C4-2B (cell line): Measurements from ENCODE around the gene FUBP3.

Experiments used
- H3K27ac ChIP-seq: fragments of 450-650 bp; 2 replicates; pipeline ENCODE4 v1.5.1; 2017
- ZFX ChIP-seq: fragments of 450-650 bp; IDR thresholded peaks from 2 replicates; pipeline ENCODE4 v1.6.1; 2017
- TF ChIP-seq, protein P1 (sequence below): fragments of 450-650 bp; conservative IDR thresholded peaks from 2 replicates; pipeline ENCODE4 v1.5.1; 2017; ENCODE audit warnings: mild to moderate bottlenecking

Gene FUBP3

DNA sequence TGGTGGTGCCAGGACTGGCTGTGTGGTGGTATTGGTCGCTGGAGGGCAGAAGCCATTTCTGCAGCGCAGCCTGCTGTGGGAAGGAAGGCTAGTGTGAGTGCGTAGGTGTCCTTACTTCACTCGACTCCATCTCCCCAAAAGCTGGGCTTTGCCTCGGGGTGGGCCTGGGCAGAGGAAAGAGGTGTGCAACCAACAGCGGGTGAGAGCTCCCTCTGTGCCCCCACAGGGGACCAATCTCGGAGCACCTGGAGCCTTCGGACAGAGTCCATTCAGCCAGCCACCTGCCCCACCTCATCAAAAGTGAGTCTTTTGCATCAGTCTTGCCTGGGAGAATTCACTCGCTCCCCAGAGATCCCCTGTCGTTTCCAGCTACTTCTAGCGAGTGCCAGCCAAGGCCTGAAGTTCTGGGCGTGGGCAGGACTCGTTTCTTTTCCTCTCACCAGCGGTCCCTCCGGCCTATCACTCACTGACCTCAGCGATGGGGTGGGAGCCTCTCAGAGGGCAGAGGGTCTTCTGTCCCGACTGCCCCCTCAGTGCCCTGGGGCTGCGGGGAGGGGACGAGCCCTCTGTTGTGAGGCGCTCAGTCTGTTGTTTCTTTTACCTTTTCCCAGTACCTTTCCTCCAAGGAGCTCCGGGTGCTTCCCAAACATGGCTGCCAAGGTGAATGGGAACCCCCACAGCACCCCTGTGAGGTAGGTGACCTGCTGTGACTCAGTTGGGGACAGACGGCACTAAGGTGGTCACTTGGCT lies 52.1 kb downstream of the FUBP3 start:
- no peak for TF ChIP-seq ZFX
- TF ChIP-seq, protein P1, sequence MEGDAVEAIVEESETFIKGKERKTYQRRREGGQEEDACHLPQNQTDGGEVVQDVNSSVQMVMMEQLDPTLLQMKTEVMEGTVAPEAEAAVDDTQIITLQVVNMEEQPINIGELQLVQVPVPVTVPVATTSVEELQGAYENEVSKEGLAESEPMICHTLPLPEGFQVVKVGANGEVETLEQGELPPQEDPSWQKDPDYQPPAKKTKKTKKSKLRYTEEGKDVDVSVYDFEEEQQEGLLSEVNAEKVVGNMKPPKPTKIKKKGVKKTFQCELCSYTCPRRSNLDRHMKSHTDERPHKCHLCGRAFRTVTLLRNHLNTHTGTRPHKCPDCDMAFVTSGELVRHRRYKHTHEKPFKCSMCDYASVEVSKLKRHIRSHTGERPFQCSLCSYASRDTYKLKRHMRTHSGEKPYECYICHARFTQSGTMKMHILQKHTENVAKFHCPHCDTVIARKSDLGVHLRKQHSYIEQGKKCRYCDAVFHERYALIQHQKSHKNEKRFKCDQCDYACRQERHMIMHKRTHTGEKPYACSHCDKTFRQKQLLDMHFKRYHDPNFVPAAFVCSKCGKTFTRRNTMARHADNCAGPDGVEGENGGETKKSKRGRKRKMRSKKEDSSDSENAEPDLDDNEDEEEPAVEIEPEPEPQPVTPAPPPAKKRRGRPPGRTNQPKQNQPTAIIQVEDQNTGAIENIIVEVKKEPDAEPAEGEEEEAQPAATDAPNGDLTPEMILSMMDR: no peak
- no peak overlapping the region for H3K27ac ChIP-seq

DNA sequence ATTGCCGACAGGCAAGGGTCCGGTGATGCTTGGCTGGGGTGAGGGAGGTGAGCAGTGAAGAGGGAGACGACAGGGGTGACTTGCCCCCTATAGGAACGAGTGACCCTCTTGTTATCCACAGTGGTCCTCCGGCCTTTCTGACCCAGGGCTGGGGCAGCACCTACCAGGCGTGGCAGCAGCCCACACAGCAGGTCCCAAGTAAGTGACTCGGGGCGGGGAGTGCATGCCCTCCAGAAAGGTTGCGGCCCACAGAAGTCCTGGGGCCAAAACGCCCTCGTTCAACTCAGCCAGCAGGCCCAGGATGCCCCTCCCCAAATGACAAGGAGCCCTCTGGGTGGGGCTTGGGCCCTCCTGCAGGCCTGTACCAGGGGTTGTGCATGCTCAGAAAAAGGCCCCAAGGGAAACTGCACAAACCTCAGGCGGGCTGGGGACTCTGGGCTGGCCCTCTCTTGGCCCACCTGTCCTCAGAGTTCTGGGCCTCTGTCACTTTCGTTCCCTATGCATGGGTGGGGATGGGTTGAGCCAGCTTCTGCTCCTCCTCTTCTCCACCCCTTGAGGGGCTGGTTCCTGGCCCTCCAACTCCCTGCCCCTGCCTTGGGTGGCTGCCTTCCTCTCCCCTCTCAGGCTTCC lies 52.8 kb downstream of the FUBP3 start:
- TF ChIP-seq, protein P1: no peak
- no peak for TF ChIP-seq ZFX
- H3K27ac ChIP-seq: no peak overlapping the region

DNA sequence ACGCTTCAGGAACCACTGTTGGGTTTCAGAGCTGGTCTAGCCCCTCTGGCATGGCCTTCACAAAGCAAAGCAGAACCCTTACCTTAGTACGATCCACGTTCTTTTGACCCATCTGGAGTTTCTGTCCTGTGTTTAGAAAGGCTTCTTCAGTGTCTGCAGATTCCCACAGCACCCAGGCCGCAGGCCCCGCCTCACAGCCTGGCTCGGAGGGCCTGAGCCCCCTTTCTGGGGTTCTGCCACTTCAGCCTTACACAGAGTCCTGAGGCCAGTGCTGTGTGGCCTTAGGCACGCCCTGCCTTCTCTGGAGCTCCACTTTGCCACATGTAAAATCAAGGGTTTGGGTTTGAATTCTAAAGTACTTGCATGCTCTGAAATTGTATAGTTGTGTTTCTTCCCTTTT lies 53.5 kb downstream of the FUBP3 start:
- TF ChIP-seq ZFX: no peak
- TF ChIP-seq, protein P1: no peak
- no peak overlapping the region for H3K27ac ChIP-seq

DNA sequence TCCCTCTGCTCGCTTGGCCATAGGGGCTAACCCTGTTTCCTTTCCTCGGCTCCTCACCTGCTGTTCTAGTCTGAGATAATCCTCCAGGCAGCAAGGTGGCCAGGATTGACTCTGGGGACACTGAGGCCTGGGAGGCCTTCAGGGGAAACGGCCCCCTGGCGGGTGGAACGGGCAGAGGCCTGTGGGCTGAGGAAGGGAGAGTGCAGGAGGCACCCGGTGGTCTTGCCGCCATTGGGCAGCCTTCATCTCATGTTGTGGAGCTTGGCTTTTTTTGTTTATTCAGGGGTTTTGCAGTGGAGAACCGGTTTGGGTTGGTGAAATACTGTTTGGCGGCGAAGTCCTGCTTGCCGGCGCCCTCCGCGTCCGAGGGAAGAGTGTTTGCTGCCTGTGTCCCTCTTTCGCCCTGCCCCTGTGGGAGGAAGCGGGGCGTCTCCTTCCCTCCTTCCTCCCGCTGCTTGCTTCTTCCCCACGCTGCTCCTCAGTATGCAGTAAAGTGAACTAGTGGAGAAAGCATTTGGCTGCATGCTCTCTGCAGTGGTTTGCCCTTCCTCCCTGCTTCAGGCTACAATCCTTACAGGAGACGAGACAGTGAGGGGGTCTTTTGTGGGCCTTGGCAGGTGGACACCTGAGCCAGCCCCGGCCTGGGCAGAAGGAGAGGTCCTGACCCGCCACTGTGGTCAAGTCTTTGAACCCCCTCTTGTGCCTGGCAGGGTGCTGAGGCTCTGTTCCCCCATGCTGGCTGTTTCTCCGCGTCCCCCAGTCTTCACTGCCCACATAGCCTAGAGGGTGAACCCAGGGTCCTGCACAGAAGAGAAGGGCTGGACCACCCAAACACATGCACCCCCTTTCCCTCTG lies 54.2 kb downstream of the FUBP3 start:
- TF ChIP-seq ZFX: no peak
- TF ChIP-seq, protein P1: no peak
- H3K27ac ChIP-seq: no peak overlapping the region

DNA sequence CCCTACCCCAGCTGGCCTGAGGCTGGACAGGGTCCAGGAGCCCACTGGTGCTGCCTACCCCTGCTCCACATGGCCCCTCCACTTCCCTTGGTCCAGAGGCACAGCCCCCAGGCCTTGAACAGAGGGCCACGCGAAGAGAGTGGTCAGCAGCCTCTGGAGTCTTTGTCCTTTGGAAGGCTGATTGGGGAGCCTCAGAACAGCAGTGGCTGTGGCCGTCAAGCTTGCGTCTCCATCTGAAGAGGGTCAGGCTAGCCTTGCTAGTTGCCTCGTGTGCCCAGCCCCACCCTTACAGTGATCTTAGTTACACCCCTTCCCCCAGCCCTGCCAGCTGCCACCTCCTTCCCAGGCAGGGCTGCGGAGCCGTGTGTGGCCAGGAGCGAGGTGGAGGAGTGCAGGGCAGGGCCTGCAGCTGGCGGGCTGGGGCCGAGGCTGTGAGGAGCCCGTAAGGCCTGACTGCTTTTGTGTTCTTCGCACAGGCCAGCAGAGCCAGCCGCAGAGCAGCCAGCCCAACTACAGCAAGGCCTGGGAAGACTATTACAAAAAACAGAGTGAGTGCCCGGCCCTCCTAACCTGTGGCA lies 54.9 kb downstream of the FUBP3 start:
- TF ChIP-seq, protein P1: no peak
- no peak for TF ChIP-seq ZFX
- H3K27ac ChIP-seq: no peak overlapping the region

DNA sequence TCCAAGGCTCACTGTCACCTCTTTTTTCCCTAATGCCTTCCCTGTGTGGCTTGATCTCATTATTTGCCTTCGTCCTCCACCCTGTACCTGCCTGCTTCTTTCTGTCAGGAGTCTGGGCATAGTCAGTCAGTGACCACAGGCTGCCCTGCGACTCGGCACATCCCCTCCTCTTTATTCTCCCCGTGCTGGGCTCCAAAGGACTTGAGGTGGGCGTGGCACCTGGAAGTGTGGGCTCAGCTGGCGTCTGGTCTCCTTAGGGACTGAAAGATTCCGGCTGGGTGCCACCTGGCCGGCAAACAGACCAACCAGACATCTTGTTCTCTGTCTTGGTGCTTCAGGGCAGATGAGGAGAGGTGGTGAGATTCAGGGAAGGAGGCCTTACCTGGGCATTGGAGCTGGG lies 55.4 kb downstream of the FUBP3 start:
- TF ChIP-seq, protein P1: no peak
- no peak for TF ChIP-seq ZFX
- no peak overlapping the region for H3K27ac ChIP-seq

DNA sequence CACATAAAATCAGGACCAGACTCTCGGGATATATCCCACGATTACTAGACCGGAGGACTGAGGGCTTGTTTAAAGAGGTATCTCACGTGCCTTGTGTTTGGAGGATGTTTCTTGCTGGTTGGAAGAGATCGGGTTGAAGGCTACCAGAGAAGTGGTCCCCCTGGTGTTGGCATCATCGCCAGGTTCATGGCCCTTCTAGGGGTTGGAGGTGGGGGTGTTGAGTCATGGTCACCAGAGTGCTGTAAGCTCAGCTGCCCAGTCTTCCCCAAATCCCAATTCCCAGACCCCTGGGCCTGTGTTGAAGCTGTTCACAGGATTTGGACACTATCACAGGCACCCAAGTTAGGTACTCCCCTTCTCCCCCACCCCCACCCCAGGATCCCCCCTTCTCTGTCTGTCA lies 55.9 kb downstream of the FUBP3 start:
- no peak overlapping the region for H3K27ac ChIP-seq
- TF ChIP-seq, protein P1: no peak
- no peak for TF ChIP-seq ZFX
